GM10266 (cell line): ENCODE measurements around the gene TMEFF2.
A peak's percentile ranks its signal among the peaks of the same experiment; 100 is the strongest.

Source experiments
- DNase-seq: peaks from one replicate; pipeline ENCODE4 v3.0.0; 2012; ENCODE audit errors: extremely low spot score
- CTCF ChIP-seq: IDR thresholded peaks from 2 replicates; pipeline ENCODE4 v1.5.1; 2012; ENCODE audit warnings: mild to moderate bottlenecking, low read depth; ENCODE audit not compliant: control insufficient read depth, insufficient read depth; ENCODE audit errors: missing control alignments

The TMEFF2 gene

GRCh38 chr2:192201116-192201515 is 6.4 kb upstream of the TMEFF2 start:
- TF ChIP-seq CTCF: no peak
- DNase-seq: no peak

- DNase-seq: no peak
- no peak for TF ChIP-seq CTCF
Observed at GRCh38 chr2:192197357-192197756, 2.6 kb upstream of the TMEFF2 start.

GRCh38 chr2:192196421-192197194 is 1.9 kb upstream of the TMEFF2 start:
- no peak for DNase-seq
- no peak for TF ChIP-seq CTCF

- DNase-seq: peak; percentile 12
- no peak for TF ChIP-seq CTCF
Observed at GRCh38 chr2:192195548-192196418, 1.1 kb upstream of the TMEFF2 start.

- no peak for TF ChIP-seq CTCF
- peak; percentile 12 for DNase-seq
Observed at GRCh38 chr2:192194265-192194865, 368 bp downstream of the TMEFF2 start.

- DNase-seq: no peak
- peak; percentile 40 for TF ChIP-seq CTCF
Observed at GRCh38 chr2:192190474-192190873, 4.3 kb downstream of the TMEFF2 start.
